NCI-H1436 (cell line): Measurements from ENCODE around the gene DGKZ.
"Not testable (repeated sequence)": the region's sequence is repeated elsewhere in the genome, so short reads cannot be mapped to it uniquely, and the experiment has no call there.

Experiments used
- DNase-seq: peaks from one replicate; lab custom pipeline; 2025; lab: John Stamatoyannopoulos, UW

DGKZ gene

DNA sequence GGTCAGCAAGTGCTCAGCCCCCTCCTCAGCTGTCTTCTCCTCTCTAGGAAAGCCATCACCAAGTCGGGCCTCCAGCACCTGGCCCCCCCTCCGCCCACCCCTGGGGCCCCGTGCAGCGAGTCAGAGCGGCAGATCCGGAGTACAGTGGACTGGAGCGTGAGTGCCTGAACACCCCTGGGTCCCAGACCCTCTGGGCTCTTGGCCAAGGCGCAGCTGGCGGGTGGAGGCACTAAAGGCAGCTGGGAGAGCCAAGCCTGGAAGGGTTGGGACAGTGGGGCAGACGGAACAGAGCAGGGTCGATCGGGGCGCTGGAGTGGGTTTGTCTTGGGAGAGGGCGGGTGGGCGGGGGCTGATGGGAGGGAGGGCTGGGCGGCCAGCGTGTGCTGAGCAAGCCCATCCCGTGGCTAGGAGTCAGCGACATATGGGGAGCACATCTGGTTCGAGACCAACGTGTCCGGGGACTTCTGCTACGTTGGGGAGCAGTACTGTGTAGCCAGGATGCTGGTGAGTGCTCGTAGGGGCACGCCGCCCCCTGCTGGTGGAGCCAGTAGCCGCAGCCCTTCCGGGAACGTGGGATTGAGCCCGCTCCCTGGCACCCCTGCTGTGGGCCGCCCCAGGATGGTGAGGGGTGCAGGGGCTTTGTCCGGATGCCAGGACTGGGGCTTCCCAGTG is 20.1 kb downstream of the DGKZ start:
- peak; percentile 28 for DNase-seq

DNA sequence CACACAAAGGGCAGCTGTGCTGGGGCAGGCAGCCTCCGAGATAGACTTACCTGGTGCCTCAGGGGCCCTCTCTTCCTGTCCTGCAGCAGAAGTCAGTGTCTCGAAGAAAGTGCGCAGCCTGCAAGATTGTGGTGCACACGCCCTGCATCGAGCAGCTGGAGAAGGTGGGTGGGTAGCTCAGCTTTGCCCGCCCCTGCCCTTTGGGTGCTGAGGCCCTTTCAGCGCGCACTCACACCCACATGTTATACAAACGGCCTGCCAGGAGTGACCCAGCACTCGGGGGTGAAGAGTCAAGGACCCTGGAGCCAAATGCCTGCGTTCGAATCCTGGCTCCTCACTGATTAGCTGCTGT is 20.6 kb downstream of the DGKZ start:
- no peak for DNase-seq

- DNase-seq: peak; percentile 46
These were observed 22.3 kb downstream of the DGKZ start for GRCh38 chr11:46369458-46370152.

DNA sequence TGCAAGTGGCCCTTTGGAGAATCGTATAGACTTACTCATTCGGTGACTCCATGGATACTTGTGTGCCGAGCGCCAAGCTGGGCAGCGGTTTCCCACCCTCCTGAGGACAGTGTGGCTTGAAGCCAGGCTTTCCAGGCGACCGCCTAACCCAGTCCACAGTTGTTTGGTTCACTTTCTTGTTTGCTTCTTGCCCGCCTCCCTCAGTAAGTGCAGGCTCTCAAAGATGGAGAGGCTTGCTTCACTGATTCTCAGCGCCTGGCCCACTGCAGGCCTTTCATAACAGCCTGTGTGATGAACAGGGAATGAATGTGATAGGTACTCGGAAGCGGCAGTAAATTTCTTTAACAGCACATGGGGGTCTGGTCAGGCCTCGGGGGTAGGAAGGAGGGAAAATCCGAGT is 23.0 kb downstream of the DGKZ start:
- no peak for DNase-seq

DNA sequence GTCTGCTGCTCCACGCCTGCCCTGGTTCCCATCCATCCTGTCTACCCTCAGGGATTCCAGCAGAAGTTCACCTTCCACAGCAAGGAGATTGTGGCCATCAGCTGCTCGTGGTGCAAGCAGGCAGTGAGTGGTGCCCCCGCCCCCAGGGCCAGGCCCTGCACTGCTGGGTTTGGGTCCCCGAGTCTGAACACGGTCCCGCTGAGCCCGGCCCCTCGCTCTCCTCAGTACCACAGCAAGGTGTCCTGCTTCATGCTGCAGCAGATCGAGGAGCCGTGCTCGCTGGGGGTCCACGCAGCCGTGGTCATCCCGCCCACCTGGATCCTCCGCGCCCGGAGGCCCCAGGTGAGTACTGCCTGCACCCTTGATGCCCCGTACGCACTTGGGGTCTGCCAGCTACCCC is 24.0 kb downstream of the DGKZ start:
- DNase-seq: not testable (repeated sequence)

DNA sequence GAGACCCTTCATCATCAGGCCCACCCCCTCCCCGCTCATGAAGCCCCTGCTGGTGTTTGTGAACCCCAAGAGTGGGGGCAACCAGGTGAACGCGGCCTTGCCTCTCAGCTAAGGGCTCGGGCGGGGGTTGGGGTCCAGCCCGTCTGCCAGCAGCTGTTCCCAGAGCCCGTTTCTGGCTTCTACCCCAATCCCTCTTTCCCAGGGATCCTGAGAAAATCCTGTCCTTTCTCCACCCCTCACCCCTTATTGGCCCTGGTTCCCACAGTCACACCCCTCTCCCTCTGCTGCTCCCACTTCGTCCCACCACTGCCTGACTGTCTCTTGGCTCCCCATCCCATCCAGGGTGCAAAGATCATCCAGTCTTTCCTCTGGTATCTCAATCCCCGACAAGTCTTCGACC is 24.8 kb downstream of the DGKZ start:
- DNase-seq: no peak

GRCh38 chr11:46372501-46372900 is 25.2 kb downstream of the DGKZ start:
- DNase-seq: not testable (repeated sequence)

DNA sequence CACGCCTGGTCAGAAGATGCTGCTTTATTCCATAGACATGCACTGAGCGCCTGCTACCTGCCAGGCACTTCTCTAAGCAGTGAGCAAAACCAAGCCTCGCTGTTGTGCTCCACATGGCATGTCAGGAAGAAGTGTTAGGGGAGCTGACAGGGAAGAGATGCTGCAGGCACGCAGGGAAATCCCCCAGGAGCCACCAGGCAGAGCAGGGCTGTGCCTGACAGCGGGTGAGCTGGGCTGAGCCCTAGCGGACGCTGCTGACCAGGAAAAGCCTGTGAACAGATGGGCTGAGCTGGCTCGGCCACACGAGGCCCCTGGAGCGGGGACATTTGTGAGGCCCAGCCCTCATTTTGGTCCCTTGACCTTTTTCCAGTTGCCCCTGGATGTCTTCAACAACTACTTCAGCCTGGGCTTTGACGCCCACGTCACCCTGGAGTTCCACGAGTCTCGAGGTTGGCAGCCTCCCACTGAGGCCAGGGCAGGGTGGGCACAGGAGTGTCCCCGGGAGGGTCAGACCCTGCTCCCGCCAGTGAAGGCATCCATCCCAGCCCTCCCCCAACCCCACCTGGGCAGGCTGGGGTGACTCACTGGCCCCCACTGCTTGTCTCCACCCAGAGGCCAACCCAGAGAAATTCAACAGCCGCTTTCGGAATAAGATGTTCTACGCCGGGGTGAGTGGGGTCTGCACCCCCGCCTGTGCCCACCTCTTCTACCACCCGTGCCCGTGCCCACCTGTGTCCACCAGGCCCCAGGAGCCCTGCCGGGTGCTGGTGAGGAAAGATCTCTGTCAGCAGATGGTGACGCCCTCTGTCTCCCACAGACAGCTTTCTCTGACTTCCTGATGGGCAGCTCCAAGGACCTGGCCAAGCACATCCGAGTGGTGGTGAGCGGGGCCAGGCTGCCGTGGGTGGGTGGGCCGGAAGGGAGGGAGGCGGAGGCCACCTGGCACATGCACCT is 26.8 kb downstream of the DGKZ start:
- DNase-seq: no peak

- DNase-seq: no peak
These were observed 27.6 kb downstream of the DGKZ start for GRCh38 chr11:46374815-46375214.

- no peak for DNase-seq
These were observed 28.3 kb downstream of the DGKZ start for GRCh38 chr11:46375392-46376101.

DNA sequence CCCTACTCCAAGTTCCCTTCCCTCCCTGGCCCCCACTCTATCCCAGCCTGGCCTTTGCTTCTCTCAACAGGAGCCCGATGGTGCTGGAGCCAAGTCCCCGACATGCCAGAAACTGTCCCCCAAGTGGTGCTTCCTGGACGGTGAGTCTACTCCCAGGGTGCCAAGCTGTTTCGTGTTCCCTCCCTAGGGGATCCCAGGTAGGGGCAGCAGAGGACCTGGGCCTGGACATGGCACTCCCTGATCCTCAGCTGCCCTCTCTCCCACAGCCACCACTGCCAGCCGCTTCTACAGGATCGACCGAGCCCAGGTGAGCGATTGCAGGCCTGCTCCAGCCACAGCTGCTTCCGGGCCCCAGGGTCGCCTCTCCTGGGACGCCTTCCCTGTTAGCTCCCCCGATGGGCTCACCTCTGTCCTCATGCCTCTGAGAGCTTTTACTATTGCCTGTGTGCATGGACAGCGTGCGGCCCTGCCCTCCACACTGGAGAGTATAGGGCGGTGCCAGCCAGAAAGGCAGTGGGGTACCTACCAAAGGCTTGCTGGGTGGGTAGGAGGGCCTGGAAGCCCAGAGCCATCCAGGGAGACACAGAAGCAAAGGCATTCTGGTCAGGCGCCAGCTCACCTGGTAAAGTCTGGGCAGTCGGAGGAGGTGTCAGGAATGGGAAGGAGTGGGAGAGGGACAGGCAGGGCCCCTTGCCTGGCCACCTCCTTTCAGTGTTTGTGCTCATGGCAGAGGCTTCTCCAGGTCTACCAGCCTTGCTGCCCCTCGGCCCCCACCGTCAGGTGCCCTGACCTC is 29.2 kb downstream of the DGKZ start:
- DNase-seq: no peak

- DNase-seq: no peak
These were observed 30.0 kb downstream of the DGKZ start for GRCh38 chr11:46377290-46377689.

DNA sequence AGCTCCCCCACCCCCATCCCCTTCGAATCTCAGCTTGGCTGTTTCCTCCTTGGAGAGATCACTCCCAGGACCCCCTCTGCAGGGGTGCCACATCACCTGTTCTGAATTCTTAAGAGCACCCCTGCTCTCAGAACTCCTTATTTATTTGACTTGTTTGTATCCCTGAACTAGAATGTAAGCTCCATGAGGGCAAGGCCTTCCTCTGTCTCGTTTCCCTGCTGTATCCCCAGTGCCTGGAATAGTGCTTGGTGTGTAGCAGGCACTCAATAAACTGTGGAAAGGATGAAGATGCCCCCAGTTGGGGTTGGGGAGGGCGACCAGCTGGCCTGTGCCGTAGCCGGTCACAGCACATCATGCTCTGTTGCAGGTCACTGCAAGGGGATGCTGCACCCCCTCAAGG is 30.6 kb downstream of the DGKZ start:
- DNase-seq: no peak

DNA sequence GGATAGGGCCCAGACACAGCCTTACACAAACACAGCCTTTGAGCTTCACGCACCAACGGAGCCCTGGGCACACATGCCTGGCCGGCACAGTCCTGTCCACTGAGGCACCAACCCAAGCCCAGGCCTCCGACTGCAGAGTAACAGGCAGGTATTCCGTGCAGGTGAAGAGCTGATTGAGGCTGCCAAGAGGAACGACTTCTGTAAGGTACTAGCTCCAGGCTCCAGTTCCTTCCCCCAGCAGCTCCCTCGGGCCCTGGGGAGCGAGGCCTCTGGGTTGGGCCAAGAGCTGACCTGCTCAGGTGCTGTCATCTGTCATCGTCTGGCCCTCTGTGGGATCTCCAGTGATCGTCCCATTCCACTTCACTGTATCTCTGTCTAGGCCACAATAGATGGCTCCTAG is 31.0 kb downstream of the DGKZ start:
- DNase-seq: no peak

DNA sequence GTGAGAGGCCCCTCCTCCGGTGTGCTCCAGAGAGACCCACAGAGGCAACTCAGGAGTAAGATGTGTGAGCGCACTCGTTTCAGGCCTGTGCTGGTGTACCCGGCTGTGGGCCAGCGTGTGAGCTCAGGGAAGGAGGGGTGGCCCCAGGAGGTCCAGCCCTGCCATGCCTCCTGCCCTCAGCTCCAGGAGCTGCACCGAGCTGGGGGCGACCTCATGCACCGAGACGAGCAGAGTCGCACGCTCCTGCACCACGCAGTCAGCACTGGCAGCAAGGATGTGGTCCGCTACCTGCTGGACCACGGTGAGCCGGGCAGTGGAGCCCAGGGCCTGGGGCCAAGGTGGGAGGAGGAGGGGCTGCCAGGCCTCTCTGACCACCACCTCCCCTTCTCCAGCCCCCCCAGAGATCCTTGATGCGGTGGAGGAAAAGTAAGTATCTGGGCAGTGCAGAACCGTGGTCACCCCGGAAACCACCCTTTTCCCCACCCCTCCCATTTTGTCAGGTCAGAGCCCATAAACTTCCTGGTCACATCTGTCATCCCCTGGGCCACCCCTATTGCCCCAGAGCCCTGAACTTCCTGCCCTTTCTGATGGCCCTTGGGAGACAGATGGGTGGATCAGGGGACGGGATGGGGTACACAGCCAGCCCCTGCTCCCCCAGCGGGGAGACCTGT is 31.7 kb downstream of the DGKZ start:
- DNase-seq: no peak

DNA sequence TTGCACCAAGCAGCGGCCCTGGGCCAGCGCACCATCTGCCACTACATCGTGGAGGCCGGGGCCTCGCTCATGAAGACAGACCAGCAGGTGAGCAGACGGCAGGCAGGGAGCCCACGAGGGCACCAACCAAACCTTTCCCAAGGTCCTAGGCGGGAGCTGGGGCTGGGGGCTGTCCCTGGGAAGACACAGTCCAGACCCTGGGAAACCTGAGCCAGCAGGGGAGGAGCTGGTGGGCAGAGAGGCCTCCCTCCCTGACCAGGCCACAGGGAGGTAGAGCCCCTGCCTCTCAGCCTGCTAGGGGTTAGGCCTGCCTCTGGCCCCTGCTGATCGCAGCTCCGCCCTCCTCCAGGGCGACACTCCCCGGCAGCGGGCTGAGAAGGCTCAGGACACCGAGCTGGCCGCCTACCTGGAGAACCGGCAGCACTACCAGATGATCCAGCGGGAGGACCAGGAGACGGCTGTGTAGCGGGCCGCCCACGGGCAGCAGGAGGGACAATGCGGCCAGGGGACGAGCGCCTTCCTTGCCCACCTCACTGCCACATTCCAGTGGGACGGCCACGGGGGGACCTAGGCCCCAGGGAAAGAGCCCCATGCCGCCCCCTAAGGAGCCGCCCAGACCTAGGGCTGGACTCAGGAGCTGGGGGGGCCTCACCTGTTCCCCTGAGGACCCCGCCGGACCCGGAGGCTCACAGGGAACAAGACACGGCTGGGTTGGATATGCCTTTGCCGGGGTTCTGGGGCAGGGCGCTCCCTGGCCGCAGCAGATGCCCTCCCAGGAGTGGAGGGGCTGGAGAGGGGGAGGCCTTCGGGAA is 32.4 kb downstream of the DGKZ start:
- DNase-seq: not testable (repeated sequence)

DNA sequence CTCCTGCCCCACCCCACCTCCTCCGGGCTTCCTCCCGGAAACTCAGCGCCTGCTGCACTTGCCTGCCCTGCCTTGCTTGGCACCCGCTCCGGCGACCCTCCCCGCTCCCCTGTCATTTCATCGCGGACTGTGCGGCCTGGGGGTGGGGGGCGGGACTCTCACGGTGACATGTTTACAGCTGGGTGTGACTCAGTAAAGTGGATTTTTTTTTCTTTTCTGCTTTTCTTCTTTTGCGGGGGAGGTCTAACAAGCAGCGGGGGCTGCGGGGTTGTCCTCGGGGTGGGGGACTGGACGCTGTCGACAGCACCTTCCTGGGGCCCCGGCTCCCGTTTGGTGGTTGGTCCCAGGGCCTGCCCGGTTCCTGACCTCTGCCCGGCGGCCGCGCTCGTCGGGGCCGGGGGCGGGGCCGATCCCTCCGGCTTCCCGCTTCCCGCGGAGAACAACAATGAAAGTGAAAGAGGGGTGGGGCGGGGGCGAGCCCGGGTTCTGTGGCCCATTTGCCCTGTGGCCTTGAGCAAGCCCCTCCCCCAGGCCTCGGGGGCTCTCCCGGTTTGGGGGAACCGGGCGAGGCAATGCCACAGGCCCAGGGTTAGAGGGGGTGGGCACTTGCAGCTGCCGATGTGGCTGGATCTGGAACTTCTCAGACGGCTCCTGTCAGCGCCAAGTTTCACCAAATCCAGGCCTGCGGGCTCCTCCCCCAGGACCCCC is 33.2 kb downstream of the DGKZ start:
- peak; percentile 38 for DNase-seq

DNA sequence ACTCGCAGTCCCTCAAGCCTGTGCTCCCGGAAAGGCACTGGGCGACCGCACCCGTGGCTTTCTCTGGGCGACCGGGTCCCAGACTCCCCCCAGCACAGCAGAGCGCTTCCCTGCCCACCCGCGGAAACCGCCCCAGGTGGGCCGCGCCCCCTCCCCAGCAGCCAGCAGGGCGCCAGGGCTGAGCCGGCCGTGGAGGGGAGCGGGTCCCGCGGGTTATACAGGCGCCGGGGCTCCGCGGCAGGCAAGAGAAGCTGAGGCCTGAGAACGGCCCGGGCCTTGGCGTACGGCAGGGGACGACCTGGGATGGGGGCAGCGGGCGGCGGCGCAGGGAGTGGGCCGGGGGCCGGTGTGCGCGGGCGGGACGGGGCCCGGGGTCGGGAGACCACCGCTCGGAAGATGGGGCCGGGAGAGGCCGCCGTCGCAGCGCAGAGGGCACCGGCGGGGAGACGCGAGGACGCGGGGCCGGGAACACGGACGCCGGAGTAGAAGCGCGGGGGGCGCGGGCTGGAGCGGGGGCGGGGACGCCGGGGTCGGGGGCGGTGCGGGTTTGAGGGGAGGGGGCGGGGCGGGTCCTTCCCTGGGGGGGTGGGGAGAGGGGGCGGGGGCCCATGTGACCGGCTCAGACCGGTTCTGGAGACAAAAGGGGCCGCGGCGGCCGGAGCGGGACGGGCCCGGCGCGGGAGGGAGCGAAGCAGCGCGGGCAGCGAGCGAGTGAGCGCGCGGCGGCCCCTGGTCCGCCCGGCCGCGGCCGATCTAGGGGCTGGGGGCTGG is 34.0 kb downstream of the DGKZ start, which contains the start of gene MDK:
Gene MDK (plus strand): TSS at position 622 of the 771 bp plus-strand sequence. CDS start 389 bp downstream, outside the sequence.
- peak; percentile 62 for DNase-seq
